ENCODE data around the gene TMEM53.

Gene TMEM53

DNA sequence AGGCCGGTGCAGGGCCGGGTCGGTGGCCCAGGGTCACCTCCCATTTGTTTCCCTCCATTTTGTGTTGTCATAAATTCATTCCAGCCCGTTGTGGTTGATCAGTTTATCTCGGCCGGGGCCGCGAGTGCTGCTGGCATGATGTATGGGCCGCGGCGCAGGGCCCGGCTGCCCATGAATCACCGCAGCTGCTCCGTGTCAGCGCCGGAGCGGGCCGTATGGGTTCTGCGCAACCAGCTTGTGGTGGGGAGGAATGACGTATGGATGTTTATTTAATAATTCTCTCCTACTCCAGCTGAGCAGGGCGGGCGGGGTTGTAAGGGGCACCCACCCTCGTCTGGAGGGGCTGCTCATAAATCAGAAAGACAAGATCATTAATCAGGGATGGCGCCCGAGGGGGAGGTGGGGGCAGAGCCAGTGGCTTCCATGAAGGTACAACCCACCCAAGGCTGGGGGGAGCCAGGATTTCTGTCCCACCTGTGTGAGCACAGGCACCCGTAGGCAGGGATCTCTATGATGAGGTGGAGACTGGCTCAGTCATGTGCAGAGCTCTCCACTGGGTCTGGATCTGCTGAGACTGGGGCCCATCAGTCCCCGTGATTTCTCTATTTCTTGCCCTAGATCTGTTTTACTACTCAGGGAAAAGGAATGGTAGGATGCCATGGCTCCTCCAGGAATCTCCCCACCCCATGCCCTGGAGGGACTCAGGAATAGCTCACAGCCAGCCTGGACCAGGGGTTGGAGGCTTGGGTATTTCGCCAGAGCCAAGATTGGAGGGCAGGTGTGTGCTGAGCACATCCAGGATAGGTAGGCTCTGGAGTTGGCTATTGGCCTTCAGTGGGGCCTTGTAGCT, 27.8 kb downstream of the TMEM53 start:
- DNase-seq (ENCODE audit: low read depth): no peak

DNA sequence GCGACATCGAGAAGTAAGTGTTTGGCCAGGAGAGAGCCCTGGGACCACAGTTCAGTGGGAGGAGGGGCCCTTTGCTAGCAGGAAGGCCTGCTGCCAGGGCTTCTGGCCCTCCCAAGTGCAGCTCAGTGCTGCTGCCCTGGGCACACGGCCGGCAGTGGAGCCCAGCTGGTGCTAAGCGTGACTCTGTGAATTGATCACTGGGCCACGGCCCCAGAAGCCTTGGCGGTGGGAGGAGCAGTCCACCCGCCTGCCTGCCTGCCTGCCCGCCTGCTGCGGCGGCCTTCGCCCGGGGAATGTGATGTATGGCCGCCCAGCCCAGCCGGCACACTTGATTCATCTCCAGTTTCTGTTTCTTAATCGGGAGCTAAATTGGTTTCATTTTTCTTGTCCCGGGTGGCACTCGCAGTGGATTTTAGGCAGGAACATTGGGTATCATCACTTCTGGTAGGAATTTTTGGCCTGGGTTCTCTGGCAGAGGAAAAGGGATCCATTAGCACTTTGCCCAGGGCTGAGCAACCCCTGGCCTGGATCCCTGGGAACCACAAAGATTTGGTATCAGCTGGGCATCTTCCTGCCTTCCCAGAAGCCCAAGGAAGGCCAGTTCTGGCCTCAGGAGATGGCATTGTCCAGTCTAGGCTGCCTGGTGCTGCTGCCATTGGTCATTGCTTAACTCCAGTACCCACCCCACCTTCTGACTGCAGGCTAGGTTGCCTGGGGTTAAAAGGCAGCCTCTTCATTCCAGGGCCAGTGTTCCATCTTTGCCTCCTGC, 28.6 kb downstream of the TMEM53 start:
- DNase-seq (ENCODE audit: low read depth): no peak

DNA sequence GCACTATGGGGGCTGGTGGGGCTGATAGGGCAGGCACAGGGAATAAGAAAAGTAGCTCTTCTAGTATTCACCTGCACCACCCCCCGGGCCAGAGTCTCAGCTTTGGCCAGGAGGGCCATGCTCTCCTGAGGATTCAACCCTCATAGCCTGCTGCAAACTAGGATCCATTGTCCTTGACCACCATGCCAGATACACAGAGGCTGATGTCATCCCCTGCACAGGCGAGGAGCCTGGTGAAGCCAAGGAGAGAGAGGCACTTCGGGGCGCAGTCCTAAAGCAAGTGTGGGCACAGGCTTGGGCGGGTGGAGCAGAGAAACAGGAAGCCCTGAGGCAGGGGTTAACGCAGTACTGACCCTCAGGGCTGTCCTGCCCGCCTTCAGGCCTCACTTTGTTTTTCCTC, 29.5 kb downstream of the TMEM53 start:
- no peak for DNase-seq (ENCODE audit: low read depth)

DNA sequence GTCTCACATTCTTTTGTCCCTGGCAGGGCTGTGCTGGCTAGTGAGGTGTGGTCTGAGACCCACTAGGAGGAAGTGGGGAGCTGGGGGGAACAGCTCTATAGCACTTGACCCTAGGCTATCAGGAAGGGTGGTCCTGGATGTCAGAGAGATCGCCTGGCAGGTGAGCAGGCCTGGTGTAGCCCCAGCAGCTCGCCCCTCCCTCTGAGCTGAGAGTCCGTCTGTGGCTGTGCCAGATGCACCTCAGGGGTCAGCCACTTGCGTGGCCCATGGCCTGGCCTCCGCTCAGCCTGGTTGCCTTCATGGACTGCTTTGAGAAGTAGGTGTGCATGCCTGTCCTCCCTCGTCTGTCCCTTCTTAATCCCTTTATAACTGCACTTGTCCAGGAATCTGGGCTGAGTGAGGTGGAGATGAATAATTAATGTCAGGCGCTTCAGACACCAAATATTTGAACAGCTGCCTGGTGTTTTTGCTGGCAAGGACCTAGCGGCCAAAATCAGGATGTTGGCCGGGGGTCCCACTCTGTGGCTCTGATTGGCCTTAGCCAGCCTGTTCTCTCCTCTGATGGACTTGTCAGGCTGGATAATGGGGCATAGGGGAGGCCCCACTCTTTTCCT, 30.5 kb downstream of the TMEM53 start:
- DNase-seq (ENCODE audit: low read depth): no peak

DNA sequence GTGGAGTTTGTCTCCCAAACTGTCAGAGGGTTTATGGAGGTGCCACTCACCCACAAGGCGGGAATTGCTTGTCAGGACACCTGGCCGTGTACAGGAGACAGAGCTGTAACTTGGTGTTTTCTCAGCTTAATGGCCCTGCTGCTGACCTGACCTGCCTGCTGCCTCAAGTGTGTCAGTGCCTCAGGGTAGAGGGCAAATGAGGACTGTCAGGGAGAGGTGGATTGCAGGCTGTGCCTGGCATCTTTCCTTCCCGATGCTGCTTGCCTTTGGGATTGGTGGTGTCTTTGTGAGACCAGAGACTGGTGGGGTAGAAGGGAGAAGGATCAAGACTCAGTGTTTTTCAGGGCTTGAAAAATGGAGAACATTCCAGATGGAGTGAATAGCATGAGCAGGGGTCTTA, 31.4 kb downstream of the TMEM53 start:
- DNase-seq (ENCODE audit: low read depth): no peak

DNA sequence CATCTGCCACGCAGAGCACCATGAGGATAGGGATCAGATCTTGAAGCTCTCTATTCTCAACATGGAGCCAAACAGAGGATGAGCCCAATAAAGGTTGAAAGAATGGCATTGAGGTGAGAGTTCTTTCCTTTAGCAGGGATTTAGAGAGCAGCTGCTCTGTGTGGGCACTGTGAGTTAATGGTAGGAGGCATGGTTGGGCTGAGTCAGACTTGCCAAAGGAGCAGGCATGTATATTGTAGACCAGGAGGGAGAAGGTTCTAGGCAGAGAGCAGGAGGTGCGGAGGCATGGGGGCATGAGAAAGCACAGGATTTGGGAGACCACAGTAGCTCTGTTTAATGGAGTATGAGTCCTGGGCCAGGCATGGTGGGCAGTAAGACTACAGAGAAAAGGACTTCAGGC, 32.0 kb downstream of the TMEM53 start:
- DNase-seq (ENCODE audit: low read depth): no peak

DNA sequence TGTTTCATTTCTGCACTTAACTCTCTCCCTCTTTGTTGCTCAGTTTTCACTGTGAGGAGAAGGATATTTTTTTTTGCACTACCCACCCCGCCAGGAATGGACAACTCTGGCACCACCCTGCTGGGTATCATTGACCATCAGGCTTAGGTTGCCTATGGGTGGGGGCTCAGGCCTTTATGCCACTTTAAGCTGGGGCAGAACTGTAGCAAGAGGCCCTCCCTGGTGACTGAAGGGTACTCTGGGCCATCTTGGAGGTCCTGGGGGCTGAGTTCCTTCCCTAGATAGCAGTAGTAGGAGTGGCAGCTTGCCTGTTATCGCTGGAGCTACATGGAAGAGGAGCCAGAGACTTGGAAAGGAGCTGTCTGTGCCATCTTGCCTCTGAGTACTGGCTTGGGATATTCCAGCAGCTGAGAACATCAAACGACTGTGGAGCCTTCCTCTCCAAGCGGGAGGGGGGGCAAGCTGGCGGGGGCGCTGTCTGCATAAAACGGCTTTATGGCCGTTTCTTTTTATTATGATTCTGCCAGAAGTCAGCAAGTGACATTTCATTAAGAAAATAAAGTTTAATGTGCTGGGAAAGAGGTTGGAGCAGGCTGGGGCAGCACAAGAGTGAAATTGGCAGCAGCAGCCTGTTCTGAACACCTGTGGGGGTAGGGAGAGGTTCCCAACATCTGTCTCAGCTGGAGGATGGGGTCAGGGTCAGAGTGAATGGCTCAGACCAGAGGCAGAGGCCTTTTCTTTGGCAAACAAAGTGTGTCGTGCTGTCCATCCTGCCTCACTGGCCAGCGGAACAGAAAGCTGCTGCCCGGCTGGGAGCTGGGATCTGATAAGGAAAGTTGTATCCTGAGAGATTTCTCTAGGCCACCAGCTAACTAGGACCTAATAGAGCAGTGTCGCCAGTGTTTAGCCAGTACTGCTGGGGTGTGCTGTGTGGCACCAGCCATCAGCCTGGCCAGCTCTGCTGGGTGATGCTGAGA, 32.9 kb downstream of the TMEM53 start:
- DNase-seq (ENCODE audit: low read depth): no peak

DNA sequence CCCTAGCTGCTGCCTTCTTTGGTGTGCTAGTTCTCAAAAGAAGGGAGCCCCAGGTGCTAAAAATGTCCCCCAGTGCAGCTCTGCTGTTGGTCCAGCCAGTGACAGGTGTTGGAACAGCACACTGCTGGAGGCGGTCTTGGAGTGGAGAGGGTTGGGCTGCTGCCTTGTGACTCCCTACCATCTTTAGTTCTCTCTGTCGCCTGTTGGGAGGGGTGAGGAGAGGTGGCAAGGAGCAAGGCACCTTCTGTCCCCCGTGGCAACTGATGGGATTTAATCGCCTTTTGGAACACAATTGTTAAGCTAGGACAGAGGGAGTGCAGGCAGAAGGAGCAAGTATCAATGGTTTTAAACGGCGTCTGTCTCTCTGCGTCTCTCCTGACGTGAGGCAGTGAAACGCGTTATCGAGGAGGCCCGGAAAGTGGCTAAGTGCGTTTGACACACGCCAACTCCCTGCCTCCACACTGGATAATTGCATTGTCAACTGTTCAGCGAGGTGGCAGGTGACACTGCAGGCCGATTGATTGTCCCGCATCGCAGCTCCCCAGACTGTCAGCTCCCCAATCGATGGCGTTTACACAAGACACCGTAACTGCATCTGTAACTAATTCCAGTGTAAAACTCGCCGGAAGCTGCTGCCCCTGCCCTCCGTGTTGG, 34.0 kb downstream of the TMEM53 start:
- no peak for DNase-seq (ENCODE audit: low read depth)

DNA sequence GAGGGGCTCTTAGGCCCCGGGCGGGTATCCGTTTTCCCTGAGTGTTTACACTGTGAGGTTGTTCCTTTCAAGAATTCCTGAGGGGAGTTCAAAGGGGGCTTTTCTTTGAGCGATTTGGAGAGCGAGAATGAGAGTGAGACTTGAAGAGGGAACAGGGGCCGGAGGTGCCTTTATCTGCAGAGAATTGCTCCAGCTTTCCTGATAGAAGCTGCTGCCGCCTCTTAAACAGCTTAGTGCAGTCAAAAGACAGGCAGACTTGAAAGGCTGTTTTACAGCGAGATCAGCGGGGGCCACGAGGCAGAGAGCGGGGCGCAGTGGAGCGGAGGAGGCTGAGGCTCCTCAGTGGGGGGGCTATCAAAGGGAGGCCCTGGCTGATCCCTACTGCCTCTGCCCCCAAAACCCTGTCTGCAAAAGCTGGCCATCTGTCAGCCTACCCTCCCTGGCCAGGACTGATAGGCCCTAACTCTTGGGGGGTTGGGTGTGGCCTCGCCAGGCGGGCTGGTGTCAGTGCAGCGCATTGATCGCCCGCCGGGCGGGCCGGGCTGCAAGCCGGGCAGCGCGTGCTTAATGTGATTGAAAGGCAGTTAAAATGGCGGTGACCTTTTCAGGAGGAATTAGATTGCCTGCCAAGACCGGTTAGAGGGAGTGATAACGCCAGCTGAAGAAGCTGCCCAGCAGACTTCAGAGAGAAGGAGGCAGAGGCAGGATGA, 36.4 kb downstream of the TMEM53 start:
- DNase-seq (ENCODE audit: low read depth): no peak

DNA sequence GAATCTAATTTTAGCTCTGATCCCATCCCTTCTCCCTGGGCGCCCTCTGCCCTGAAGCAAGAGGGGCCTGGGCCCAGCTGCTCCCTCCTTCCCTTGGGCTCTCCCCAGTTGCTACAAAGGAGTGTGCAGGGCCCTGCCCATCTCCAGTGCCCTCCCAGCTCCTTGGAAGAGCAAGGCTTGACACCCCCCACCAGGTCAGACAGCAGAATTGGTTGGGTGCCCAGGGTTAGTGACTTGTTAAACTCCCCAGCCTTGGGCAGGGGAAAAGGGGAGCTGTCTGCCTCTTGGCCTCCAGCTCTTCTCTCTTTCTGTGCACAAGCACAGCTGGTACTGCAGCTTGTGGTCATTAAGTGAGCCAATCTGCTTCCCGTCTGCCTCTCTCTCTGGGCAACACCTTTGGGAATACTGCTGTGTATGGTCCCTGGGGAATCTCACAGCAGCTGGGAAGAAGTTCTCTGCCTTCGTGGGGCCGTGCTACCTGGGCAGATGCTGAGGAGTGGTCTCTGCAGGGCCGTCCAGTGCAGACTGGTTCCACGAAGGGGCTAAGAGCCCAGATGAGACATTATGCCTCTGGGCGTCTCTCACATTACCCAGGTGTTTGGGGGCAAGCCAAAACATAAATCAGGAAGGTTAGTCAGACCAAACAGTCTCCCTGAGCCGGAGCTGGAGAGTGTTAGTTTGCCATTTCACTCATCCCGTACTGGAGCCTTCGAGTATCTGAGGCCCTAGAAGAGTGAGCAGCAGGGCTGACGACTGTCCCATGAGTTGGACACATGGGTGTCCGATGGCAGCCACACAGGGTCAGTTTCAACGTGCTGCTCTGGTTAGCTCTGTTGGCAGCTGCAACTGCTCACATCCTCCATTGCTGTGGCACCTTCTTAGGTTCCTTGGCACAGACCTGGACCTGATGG, 37.3 kb downstream of the TMEM53 start:
- DNase-seq (ENCODE audit: low read depth): no peak

DNA sequence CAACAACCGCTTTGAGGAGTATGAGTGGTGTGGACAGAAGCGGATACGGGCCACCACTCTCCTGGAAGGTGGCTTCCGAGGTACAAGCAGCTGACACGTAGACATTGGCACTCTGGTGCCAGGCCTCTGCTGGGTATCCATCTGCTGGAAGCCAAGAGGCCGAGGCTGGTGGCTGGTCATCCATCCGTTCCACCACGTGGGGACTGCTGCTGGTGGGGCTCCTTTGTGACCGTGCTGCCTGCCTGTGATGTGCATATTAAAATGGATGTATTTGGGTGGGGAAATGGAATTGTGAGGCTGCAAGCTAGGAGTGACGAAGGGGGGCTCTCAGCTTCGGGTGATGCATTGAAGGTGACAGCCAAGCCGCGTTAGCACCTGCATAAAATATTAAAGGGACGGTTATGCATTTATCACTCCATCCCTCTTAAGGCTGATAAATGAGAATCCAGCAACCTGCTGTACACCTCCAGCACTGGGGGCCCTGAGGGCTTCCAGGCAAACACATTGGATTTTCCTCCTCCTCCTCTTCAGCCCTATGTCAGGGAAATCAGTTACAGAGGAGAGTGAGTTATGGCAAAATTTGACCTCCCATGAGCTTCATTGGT, 38.1 kb downstream of the TMEM53 start:
- no peak for DNase-seq (ENCODE audit: low read depth)

DNA sequence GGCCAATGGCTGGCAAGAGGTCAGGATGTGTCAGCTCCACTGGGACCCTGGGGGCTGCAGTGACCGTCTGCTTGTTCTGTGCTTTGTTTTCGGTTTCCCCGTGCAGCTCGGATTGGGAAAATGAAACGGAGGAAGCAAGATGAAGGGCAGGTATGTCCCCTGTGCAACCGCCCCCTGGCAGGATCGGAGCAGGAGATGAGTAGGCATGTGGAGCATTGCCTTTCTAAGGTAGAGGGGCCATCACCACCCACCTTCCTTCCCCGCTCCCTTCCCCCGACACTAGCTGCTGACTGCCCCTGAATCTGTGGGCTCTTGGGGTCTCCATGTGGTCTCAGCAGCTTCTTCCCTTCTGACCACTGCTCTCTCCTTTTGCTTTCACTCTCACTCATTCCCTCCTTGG, 38.8 kb downstream of the TMEM53 start:
- DNase-seq (ENCODE audit: low read depth): no peak

DNA sequence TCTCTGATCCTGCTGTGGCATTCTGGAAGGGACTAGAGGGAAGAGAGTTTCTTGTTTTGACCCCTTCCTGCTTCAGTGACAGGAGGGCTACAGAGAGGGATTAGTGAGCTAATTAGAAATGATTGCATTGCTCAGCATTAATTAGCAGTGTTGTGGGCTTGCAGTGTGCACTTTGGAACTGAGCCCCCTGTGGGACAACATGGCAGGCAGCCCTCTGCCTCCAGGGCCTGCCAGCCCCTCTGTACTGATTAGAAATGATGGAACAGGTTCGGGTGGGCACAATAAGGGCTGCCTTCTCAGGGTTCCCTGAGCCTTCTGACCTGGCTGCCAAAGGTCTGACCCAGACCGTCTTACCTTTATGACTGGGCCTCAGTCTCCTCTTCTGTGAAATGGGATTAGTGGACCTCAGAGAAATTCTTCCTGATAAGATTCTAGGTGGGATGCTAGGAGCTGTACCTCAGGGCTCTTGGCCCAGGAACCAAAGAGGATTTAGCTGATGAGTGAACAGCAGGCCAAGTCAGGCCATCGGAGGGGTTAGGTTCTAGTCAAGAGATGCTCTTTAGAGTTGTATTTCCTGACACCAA, 39.6 kb downstream of the TMEM53 start:
- no peak for DNase-seq (ENCODE audit: low read depth)

DNA sequence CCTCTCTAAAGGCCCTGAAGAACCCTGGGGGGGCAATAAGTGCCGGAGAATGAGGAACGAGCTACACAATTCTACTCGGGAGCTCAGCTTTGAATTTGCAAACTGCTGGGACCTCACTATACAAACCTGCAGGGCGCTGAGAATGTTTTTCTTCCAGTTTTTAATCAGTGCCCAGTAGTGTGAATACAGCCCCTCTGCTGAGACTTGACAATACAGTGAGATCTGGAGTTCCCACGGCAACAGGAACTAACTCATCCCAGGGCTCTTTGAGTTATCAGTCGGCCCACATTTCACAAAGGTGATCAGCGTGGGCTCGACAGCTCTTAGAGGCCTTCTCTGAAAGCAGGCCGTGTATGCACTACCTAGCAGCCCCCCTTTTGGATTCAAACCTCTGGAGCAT, 41.7 kb downstream of the TMEM53 start:
- no peak for DNase-seq (ENCODE audit: low read depth)

DNA sequence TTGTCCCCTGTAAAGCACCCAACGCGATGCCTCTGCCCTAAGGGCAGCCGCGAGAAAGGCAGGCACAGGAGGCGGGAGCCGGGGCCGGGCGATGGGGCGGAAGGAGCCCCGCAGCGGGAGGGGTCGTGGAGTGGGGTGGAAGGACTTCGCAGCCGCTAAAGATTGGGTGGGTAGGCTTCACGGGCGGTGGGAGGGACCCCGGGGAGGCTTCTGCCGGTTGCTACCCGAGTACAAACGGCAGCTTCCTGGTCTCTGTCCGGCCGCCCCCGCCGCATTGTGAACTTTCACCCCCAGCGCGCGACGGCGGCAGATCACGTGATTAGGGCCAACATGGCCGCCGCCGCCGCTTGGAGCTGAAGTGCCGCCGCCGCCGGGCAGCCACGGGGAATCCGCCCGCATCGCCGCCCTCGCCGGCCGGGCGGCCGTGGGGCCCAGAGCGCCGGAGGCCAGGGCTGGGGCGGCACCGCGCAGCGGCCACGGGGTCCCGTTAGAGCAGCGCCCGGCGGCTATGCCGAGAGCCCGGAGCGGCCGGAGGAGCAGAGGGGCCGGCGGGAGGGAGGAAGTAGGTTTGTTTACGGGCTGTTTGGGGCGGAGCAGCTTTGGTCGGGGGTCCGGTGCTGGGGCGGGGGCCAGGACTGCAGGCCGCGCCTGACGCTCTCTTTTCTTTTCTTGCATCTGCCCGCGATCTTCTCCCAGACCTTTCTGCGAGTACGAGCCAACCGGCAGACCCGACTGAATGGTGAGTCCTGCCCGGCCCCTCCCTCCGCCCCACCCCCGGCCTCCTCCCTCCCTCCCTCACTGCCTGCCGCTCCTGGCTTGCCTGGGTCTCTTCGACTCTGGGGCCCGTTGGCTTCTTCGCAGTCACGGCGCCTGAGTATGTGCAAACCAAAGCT, 42.4 kb downstream of the TMEM53 start:
- peak; percentile 86 for DNase-seq (ENCODE audit: low read depth)

DNA sequence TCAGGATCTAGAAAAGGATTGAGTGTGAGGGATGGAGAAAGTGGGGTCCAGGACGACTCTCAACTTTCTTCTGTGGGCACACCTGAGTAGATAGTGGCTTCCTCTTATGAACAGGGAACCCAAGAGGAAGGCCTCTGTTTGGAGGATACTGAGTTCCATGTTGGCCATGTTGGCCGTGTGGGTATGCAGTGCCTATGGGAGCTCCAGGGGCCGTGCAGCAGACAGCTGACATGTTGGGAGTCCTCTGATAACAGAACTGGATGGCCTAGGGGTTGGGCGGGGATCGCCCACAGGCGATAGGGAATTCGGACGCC, 43.0 kb downstream of the TMEM53 start:
- DNase-seq (ENCODE audit: low read depth): no peak

DNA sequence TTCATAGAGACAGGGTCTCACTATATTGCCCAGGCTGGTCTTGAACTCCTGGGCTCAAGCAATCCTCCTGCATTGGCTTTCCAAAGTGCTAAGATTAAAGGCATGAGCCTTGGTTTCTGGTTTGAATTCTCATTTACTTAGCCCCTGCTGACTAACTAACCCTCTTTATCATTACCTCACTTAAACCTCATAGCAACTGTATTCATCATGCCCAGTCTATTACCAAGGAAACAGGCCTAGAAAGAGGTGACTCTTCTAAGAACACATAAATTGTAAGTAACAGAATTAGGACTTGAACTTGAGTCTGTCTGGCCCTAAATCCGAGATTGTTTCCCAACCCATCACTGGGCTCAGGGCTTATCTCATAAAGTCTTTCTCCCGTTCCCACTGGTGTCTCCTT, 44.2 kb downstream of the TMEM53 start:
- DNase-seq (ENCODE audit: low read depth): no peak
